Activated naive CD8-positive, alpha-beta T cell treated with anti-CD3 and anti-CD28 coated beads, Interleukin-2, amount 10 ng/mL, durations not matched to agents 7 days and 5 days (primary cell): ENCODE results near the gene MRPL2. TPM values are rescaled to one million over a fixed set of nuclear protein-coding genes. Genes with fewer than 3 reads are reported as not detected.
A peak's percentile ranks its signal among the peaks of the same experiment; 100 is the strongest.

Source experiments
- ATAC-seq: fragments of 150-1000 bp; cut with Tn5 transposase; one replicate; pipeline ENCODE4 v1.10.0; 2021; ENCODE audit warnings: low read depth, moderate library complexity
- POLR2A ChIA-PET: fragments of 350-600 bp; sonication (Branson Sonifier 250); formaldehyde crosslinking; loops from one replicate; lab custom pipeline; 2021; ENCODE audit warnings: antibody characterized with exemption; lab: Charles Lee
- DNase-seq: peaks from one replicate; pipeline ENCODE4 v3.0.0; 2021
- H3K27ac Mint-ChIP-seq: one replicate; pipeline ENCODE4 v1.8.0; 2022; ENCODE audit warnings: mild to moderate bottlenecking, mixed read lengths
- H3K27me3 Mint-ChIP-seq: one replicate; pipeline ENCODE4 v1.8.0; 2022; ENCODE audit warnings: mild to moderate bottlenecking, moderate library complexity, mixed read lengths
- H3K36me3 Mint-ChIP-seq: one replicate; pipeline ENCODE4 v1.8.0; 2021; ENCODE audit warnings: mild to moderate bottlenecking, mixed read lengths
- H3K4me1 Mint-ChIP-seq: one replicate; pipeline ENCODE4 v1.8.0; 2021; ENCODE audit warnings: mixed read lengths
- H3K4me3 Mint-ChIP-seq: one replicate; pipeline ENCODE4 v1.8.0; 2022; ENCODE audit warnings: mild to moderate bottlenecking, moderate library complexity, mixed read lengths
- H3K9me3 Mint-ChIP-seq: one replicate; pipeline ENCODE4 v1.8.0; 2021; ENCODE audit warnings: mixed read lengths
- total RNA-seq, 2 experiments: library from RNA; stranded (reverse); gene quantifications; one replicate each; pipeline ENCODE4 v1.2.3, GENCODE V29; 2021

The MRPL2 gene
- total RNA-seq, 2 experiments from 2014 or later: 50.1 to 65.2 TPM

DNA sequence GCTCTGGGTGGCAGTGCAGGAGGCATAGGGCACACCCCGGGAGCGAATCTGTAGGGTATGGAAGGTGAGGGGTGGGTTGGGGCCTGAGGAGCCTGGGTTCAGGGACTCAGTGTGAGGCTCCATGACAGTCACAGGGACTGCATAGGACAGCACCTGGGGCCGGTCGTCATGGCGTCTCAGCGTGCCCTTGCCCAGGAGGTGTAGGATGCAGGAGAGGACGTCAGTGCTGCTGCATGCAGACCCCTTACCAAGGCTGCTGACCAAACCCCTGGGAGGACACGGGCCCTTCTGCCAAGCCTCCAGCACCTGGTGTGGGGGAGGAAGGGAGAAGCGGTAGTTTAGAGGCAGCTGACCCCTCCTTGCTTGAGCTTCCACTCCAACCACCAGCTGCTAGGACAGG, 21.5 kb downstream of the MRPL2 start:
- H3K4me1 Mint-ChIP-seq: peaks cover 6% of the 10 kb centered on the region
- no peaks in the 10 kb centered on the region for H3K27me3 Mint-ChIP-seq
- DNase-seq (no peak), ATAC-seq (no peak)
- POLR2A ChIA-PET: interaction anchor here (0.8 to 1.5 kb wide), 2 partner anchors 16 to 17 kb away, joined by 3 read pairs; partner anchors contain the start of genes CUL7 and RRP36
- H3K4me3 Mint-ChIP-seq: no peak overlapping the region
- H3K36me3 Mint-ChIP-seq: peaks cover 12% of the 10 kb centered on the region
- H3K9me3 Mint-ChIP-seq: no peaks in the 10 kb centered on the region
- H3K27ac Mint-ChIP-seq: no peak overlapping the region

DNA sequence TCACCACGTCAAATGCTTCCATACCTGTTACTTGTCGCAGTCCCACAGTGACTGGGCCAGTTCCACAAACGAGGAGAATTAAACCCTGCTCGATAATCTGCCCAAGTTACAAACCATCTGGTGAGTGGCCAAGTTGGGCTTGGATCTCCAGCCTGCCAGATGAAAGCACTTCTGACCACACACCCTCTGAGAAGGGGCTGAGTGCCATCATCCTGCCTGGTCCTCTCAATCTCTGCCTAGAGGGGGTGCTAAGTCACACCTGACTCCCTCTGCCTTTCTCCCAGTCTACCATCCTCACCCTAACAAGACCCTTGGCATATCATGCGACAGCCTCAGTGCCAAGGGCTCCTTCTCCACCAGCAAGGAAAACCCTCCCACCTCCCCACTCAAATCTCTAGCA, 22.0 kb downstream of the MRPL2 start:
- H3K27ac Mint-ChIP-seq: peak overlapping the region; percentile 43
- POLR2A ChIA-PET: interaction anchor here (0.8 to 1.5 kb wide), 2 partner anchors 16 kb away, joined by 3 read pairs; partner anchors contain the start of genes CUL7 and RRP36
- H3K4me1 Mint-ChIP-seq: peaks cover 6% of the 10 kb centered on the region
- ATAC-seq (no peak), DNase-seq (no peak)
- no peaks in the 10 kb centered on the region for H3K27me3 Mint-ChIP-seq
- no peaks in the 10 kb centered on the region for H3K9me3 Mint-ChIP-seq
- no peak overlapping the region for H3K4me3 Mint-ChIP-seq
- peaks cover 12% of the 10 kb centered on the region for H3K36me3 Mint-ChIP-seq

DNA sequence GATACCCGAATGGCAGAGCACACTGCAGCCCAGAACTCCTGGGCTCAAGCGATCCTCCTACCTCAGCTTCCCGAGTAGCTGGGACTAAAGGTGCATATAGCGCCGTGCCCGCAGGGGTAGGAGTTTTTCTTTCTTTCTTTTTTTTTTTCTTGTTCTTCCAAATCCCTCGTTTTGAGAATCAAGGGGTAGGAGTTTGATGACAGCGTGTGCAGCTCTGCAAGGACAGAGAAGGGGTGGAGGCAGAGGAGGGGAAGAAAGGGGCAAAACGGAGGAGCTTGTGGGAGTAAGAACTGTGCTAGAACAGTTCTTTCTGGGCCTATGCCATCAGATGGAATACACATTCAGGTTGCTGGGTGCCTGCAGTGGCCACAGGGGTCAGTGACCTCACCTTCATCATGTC, 22.5 kb downstream of the MRPL2 start:
- H3K4me3 Mint-ChIP-seq: no peak overlapping the region
- H3K9me3 Mint-ChIP-seq: no peaks in the 10 kb centered on the region
- no peaks in the 10 kb centered on the region for H3K27me3 Mint-ChIP-seq
- POLR2A ChIA-PET: interaction anchor here (1.5 kb wide), 1 partner anchor 17 kb away, joined by 3 read pairs; the partner anchor contains the start of gene CUL7
- H3K36me3 Mint-ChIP-seq: peaks cover 15% of the 10 kb centered on the region
- H3K27ac Mint-ChIP-seq: peak overlapping the region; percentile 43
- ATAC-seq (no peak), DNase-seq (no peak)
- peaks cover 7% of the 10 kb centered on the region for H3K4me1 Mint-ChIP-seq

DNA sequence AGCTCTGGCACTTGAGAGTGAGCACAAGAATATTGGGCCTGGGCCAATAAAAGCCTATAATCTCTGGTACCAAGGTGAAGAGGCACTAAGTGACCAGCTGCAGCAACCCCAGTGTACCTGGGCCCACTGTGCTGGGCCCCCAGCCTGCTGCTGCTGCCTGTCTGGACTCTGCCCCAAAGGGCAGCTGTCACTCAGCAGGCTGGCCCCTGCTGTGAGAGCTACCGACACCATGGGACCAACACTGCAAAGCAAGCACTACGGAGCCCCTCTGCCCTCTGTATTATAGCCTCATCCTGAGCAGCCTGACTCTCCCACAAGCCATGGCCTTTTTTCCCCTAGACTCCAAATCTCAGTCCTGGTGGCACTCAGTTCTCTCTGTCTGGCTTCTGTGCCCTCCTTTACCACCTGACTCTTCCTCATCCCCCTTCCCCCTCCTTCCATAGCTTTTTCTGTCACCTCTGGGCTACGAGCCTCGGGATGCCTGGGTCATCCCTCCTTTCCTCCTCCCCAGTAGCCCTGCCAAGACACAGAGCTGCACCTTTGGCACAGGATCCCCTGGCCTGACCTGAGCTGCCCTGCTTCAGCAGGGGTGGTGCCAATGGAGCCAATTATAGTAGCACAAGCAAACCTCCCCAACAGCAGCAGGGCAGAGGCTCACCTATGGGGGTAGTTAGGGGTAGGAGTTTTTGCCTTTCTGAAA, 23.6 kb downstream of the MRPL2 start:
- Mint-ChIP-seq H3K4me1 (peaks cover 8% of the 10 kb centered on the region), H3K9me3 (no peaks in the 10 kb centered on the region), H3K27me3 (no peaks in the 10 kb centered on the region), H3K36me3 (peaks cover 17% of the 10 kb centered on the region), H3K4me3 (no peak overlapping the region), H3K27ac (no peak overlapping the region)
- POLR2A ChIA-PET: interaction anchor here (1.8 kb wide), 1 partner anchor 14 kb away, joined by 5 read pairs; the partner anchor contains the start of gene RRP36
- ATAC-seq: no peak
- DNase-seq: no peak

DNA sequence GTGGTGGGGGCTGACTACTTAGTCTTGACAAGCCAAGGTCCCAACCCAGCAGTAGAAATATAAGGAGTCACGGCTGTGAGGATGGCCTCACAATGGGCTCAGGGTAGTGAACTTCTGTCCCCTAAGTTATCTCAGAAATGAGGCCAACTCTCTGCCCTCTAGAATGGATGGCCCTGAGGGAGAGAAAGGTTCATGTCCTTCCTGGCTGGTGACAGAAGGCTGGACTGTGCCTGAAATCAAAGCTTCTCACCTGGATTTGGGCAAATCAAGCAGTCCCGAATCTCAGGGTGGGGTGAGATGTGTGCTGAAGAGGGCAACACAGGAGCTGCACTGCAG, 25.1 kb downstream of the MRPL2 start:
- DNase-seq (no peak), ATAC-seq (no peak)
- no peak overlapping the region for H3K27ac Mint-ChIP-seq
- peaks cover 5% of the 10 kb centered on the region for H3K4me1 Mint-ChIP-seq
- H3K36me3 Mint-ChIP-seq: peaks cover 18% of the 10 kb centered on the region
- H3K27me3 Mint-ChIP-seq: no peaks in the 10 kb centered on the region
- H3K4me3 Mint-ChIP-seq: no peak overlapping the region
- no peaks in the 10 kb centered on the region for H3K9me3 Mint-ChIP-seq
- POLR2A ChIA-PET: interaction anchor here (1.8 kb wide), 1 partner anchor 13 kb away, joined by 5 read pairs; the partner anchor contains the start of gene RRP36

DNA sequence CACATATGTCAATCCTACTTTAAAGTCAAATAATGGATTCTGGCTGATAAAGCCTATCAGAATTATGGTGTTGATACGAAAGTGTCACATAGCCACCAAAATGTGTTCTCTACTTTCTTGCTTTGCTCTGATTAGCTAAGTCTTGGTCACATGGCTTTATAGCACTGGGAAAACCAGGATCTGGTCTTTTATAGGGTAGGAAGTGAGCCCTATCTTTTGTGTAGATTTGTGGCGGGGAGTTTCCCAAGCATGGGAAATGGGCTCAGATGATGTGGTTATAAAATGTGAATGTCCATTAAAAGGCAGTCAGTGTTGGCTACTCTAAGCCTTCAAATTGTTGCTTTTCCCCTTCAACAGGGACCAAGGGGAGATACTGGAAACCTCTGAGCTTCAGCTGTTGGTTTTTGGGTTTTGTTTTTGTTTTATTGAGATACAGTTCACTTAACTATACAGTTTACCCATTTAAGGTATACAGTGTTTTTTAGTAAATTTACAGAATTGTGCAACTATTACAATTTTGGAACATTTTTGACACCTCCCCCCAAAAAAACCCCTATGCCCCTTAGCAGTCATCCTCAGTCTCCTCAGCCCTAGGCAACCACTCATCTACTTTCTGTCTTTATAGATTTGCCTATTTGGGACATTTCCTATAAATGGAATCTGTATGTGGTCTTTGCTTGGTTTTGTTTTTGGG, 25.6 kb downstream of the MRPL2 start:
- Mint-ChIP-seq H3K9me3 (no peaks in the 10 kb centered on the region), H3K36me3 (peaks cover 18% of the 10 kb centered on the region), H3K4me3 (no peak overlapping the region), H3K27me3 (no peaks in the 10 kb centered on the region), H3K4me1 (peaks cover 5% of the 10 kb centered on the region), H3K27ac (no peak overlapping the region)
- POLR2A ChIA-PET: interaction anchor here (0.7 kb wide), 1 partner anchor 424 kb away, joined by 3 read pairs; no protein-coding TSS in a partner anchor
- no peak for ATAC-seq
- DNase-seq: no peak

DNA sequence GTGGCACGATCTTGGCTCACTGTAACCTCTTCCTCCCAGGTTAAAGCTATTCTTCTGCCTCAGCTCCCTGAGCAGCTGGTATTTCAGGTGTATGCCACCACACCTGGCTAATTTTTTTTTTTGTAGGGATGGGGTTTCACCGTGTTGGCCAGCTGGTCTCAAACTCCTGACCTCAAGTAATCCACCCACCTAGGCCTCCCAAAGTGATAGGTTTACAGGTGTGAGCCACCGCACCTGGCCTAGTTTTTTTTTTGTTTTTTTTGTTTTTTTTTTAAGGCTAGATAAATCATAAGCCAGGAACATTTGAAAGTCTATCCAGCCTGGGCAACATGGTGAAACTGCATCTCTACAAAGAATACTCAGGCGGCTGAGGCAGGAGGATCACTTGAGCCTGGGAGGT, 26.9 kb downstream of the MRPL2 start:
- Mint-ChIP-seq H3K4me1 (peaks cover 8% of the 10 kb centered on the region), H3K27ac (no peak overlapping the region), H3K27me3 (no peaks in the 10 kb centered on the region), H3K9me3 (no peaks in the 10 kb centered on the region), H3K36me3 (peaks cover 21% of the 10 kb centered on the region), H3K4me3 (no peak overlapping the region)
- POLR2A ChIA-PET: no interaction called here
- DNase-seq: no peak
- no peak for ATAC-seq

DNA sequence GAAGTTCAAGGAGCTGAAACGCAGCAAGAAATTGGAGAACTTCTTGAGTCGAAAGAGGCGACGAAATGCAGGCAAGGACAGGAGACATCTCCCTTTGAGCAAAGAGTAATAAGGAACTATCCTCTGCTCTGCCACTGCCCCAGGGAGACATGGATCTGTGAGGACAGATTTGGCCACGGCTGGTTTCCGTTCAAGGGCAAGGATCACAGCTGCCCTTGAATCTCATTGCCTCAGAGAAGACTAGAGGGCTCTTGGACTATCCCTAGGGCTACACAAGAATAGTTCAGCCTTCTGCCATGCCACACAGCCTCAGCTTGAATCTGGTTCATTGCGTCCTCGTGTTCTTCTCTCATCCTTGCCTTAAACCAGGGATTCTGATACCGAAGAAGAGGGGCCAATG, 30.1 kb downstream of the MRPL2 start:
- no peak overlapping the region for H3K27ac Mint-ChIP-seq
- no peaks in the 10 kb centered on the region for H3K27me3 Mint-ChIP-seq
- H3K4me1 Mint-ChIP-seq: peaks cover 12% of the 10 kb centered on the region
- peaks cover 35% of the 10 kb centered on the region for H3K36me3 Mint-ChIP-seq
- H3K9me3 Mint-ChIP-seq: no peaks in the 10 kb centered on the region
- ATAC-seq (no peak), DNase-seq (no peak)
- H3K4me3 Mint-ChIP-seq: no peak overlapping the region
- POLR2A ChIA-PET: interaction anchor here (1.4 kb wide), 1 partner anchor 9 kb away, joined by 3 read pairs; no protein-coding TSS in a partner anchor

DNA sequence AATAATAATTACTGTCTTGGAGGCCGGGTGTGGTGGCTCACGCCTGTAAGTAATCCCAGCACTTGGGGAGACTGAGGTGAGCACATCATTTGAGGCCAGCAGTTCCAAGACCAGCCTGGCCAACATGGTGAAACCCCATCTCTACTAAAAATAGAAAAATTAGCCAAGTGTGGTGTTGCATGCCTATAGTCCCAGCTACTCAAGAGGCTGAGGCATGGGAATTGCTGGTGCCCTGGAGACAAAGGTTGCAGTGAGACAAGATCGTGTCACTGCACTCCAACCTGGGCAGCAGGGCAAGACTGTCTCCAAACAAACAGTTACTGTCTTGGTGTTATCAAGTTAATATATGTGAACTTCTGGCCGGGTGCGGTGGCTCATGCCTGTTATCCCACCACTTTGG, 32.9 kb downstream of the MRPL2 start:
- DNase-seq: no peak
- Mint-ChIP-seq H3K27me3 (no peaks in the 10 kb centered on the region), H3K27ac (no peak overlapping the region), H3K9me3 (no peaks in the 10 kb centered on the region), H3K4me1 (peaks cover 8% of the 10 kb centered on the region), H3K4me3 (no peak overlapping the region), H3K36me3 (peaks cover 29% of the 10 kb centered on the region)
- POLR2A ChIA-PET: no interaction called here
- ATAC-seq: no peak

DNA sequence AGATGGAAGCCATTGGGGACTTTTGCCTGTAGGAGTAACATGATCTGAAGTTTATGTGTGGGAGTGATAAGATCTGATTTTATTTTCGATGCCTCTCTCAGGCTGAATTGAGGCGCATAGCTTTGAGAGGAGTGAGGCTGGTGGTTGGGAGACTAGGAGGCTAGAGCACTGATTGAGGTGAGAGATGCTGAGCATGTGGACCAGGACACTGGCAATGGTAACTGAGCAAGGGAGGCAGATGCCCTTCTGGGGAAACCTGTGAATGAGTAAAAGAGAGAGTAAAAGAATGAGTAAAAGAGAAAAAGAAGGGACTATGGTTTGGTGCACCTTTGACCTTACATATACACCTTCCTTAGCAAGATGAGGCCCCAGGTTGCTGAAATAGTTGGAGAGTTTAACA, 34.8 kb downstream of the MRPL2 start:
- peaks cover 35% of the 10 kb centered on the region for H3K36me3 Mint-ChIP-seq
- POLR2A ChIA-PET: interaction anchor here (0.7 to 0.9 kb wide), 2 partner anchors 29 to 134 kb away, joined by 3 read pairs; partner anchors contain the start of gene CUL7
- H3K4me3 Mint-ChIP-seq: no peak overlapping the region
- ATAC-seq: no peak
- no peaks in the 10 kb centered on the region for H3K9me3 Mint-ChIP-seq
- peak overlapping the region; percentile 5 for H3K27ac Mint-ChIP-seq
- no peaks in the 10 kb centered on the region for H3K27me3 Mint-ChIP-seq
- DNase-seq: no peak
- peaks cover 13% of the 10 kb centered on the region for H3K4me1 Mint-ChIP-seq

DNA sequence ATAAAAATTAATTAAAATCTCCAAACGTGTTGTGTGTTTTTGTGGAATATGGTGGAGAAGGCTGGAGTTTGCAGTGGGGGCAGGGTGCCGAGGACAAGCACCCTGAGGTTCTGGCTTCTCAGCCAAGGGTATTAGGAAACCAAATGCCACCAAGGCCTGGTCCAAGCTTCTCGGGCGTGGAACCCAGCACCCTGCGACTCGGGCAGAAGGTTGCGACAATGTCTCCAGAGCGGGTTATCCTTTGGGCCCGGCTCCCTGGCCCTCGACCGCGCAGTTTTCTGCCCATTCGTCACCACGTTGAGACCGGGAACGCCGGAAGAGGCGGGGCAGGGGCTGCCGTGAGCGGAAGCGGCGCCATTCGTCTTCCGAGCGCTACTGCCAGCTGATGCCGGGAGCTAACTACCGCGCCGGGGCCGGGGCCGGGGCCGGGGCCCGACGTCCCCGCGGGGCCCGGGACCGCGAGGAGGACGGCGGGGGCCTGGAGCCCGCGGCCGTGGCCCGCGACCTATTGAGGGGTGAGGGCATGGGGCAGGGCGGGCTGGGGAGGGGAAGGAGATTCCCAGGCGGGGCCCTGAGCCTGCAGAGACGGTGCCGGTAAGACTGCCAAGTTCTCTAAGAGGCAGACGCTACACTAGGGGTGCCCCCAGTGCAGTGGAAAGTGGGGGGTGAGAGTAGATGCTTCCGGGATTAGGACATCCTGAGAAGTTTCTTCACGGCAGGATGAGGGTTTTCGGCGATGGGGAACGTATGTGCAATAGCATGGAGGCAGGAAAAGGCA, 37.8 kb downstream of the MRPL2 start, which contains the start of gene RRP36:
Gene RRP36 (plus strand): TSS at position 354 of the 778 bp plus-strand sequence. CDS start 32 bp downstream, at position 386.
- Mint-ChIP-seq H3K9me3 (no peaks in the 10 kb centered on the region), H3K27me3 (no peaks in the 10 kb centered on the region), H3K4me1 (peaks cover 19% of the 10 kb centered on the region), H3K27ac (peak within 1 kb of the TSS; percentile 93), H3K4me3 (peak within 1 kb of the TSS; percentile 98), H3K36me3 (peaks cover 29% of the 10 kb centered on the region)
- POLR2A ChIA-PET: interaction anchor here (0.7 to 2.6 kb wide), 15 partner anchors 14 to 131 kb away, joined by 3 to 16 read pairs (median 5); partner anchors contain the start of genes CNPY3, CUL7, KLC4 and MRPL2
- peak; percentile 72 for DNase-seq
- ATAC-seq: peak; percentile 75

DNA sequence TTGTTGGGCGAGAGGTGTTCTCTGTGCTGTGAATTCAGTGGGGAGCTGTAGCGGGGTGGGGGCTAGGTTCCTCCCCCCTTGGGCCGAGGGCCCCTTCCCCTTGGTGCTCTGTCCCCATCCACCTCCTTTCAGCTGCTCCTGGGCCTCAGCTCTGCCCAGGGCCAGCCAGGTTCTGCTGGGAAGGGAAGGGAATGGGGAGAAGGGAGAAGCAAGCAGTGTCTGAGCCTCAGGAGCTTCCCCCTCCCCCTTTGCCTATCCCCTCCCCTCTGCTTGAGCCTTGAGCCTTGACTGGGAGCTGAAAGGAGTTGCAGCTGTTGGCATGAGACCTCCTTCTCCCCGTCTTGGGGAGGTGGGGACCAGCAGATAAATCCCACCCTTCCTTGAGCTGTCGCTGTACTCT, 38.4 kb downstream of the MRPL2 start:
- Mint-ChIP-seq H3K27ac (peak overlapping the region; percentile 81), H3K4me3 (peak overlapping the region; percentile 83), H3K4me1 (peaks cover 22% of the 10 kb centered on the region), H3K27me3 (no peaks in the 10 kb centered on the region), H3K36me3 (peaks cover 30% of the 10 kb centered on the region), H3K9me3 (no peaks in the 10 kb centered on the region)
- POLR2A ChIA-PET: interaction anchor here (0.7 to 2.6 kb wide), 13 partner anchors 9 to 130 kb away, joined by 3 to 16 read pairs (median 5); partner anchors contain the start of genes CNPY3, CUL7, KLC4 and MRPL2
- DNase-seq (no peak), ATAC-seq (peak; percentile 7)
